OCI-LY1 (cell line): ENCODE measurements around the gene CHSY1.

ENCODE experiments used
- EZH2 ChIP-seq: fragments of 200-600 bp; sonication (generic), shearing (Covaris generic); IDR thresholded peaks from 2 replicates; pipeline ENCODE4 v1.8.0; 2017; ENCODE audit warnings: borderline replicate concordance, mixed run types, mild to moderate bottlenecking, antibody characterized with exemption, low read length, moderate library complexity, mixed read lengths
- TF ChIP-seq, protein P1 (sequence below): fragments of 200-600 bp; sonication (generic), shearing (Covaris generic); IDR thresholded peaks from 2 replicates; pipeline ENCODE4 v1.5.1; 2017; ENCODE audit warnings: mild to moderate bottlenecking, antibody characterized with exemption, low read length, moderate library complexity, mixed read lengths

DNA sequence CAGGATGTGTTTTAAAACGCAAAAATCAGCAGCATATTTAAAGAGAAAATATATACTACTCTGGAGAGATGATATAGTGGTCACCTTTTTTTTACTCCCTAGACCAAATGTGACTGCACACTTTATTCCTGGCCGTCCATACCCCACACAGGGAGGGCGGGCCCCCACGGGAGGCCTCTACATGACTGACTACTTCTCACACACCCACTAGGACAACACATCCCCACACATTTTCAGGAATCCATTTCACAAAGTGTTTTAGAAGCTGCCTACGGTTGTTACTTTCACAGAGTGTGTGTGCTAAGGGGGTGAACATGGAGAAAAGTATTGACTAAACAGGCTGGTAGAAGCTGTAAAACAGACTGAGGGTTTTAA is 67.9 kb downstream of the CHSY1 start:
- TF ChIP-seq, protein P1, sequence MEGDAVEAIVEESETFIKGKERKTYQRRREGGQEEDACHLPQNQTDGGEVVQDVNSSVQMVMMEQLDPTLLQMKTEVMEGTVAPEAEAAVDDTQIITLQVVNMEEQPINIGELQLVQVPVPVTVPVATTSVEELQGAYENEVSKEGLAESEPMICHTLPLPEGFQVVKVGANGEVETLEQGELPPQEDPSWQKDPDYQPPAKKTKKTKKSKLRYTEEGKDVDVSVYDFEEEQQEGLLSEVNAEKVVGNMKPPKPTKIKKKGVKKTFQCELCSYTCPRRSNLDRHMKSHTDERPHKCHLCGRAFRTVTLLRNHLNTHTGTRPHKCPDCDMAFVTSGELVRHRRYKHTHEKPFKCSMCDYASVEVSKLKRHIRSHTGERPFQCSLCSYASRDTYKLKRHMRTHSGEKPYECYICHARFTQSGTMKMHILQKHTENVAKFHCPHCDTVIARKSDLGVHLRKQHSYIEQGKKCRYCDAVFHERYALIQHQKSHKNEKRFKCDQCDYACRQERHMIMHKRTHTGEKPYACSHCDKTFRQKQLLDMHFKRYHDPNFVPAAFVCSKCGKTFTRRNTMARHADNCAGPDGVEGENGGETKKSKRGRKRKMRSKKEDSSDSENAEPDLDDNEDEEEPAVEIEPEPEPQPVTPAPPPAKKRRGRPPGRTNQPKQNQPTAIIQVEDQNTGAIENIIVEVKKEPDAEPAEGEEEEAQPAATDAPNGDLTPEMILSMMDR = no peak
- TF ChIP-seq EZH2 = no peak
